Sigmoid colon (tissue), 7 donors: ENCODE results near the gene INSIG1. TPM values are rescaled to one million over a fixed set of nuclear protein-coding genes. Genes with fewer than 3 reads are reported as not detected.

Source experiments
- DNase-seq: peaks from one replicate; pipeline ENCODE4 v3.0.0-alpha.2; 2019
- H3K27ac ChIP-seq, 4 donors: fragments of 200-600 bp; sonication (generic); one replicate each; pipeline ENCODE4 v1.5.1; 2016 to 2019; ENCODE audit warnings: mild to moderate bottlenecking in 1 of 4
- H3K27me3 ChIP-seq, 3 donors: fragments of 200-600 bp; sonication (generic); one replicate each; pipeline ENCODE4 v1.5.1; 2019; ENCODE audit warnings: mild to moderate bottlenecking in 1 of 3
- H3K36me3 ChIP-seq, 4 donors: fragments of 200-600 bp; sonication (generic); one replicate each; pipeline ENCODE4 v1.5.1; 2016 to 2019
- H3K4me1 ChIP-seq, 4 donors: fragments of 200-600 bp; sonication (generic); one replicate each; pipeline ENCODE4 v1.5.1; 2017 to 2019
- H3K4me3 ChIP-seq, 4 donors: fragments of 200-600 bp; sonication (generic); one replicate each; pipeline ENCODE4 v1.5.1; 2017 to 2019; ENCODE audit warnings: mild to moderate bottlenecking in 2 of 4, moderate library complexity in 1 of 4
- H3K9me3 ChIP-seq, 4 donors: fragments of 200-600 bp in 3 of 4; sonication (generic) in 3 of 4; one replicate each; pipeline versions ENCODE4 v1.5.1 to v1.6.1; 2013 to 2019
- EP300 ChIP-seq, 4 donors: sonication (generic); formaldehyde crosslinking; IDR thresholded peaks; one replicate each; pipeline ENCODE4 v1.6.1; 2017; ENCODE audit warnings: antibody characterized with exemption in 4 of 4
- POLR2A ChIP-seq, 2 donors: fragments of 450-650 bp; IDR thresholded peaks; one replicate each; pipeline ENCODE4 v1.6.1; 2016; ENCODE audit warnings: antibody characterized with exemption in 2 of 2, mild to moderate bottlenecking in 2 of 2, moderate library complexity in 2 of 2
- POLR2AphosphoS5 ChIP-seq, 4 donors: sonication (generic); formaldehyde crosslinking; IDR thresholded peaks; one replicate each; pipeline ENCODE4 v1.6.1; 2017; ENCODE audit warnings: antibody characterized with exemption in 4 of 4
- WGBS, 2 donors: extraction: QIAGEN DNeasy Blood & Tissue Kit; methylation state at CpG; one replicate each; pipeline ENCODE4 v1.1.7; 2013; 5-methylcytosine and 5-hydroxymethylcytosine counted together
- intact Hi-C: fragments of 100-400 bp; cut with DNase I; formaldehyde crosslinking; loops from one replicate; pipeline ENCODE4 v1.15.1; 2023
- polyA plus RNA-seq, 3 donors: library from polyadenylated mRNA; stranded (reverse); fragments of 200-250 nt; gene quantifications; one replicate each; pipeline ENCODE4 v1.2.3, GENCODE V29; 2013
- total RNA-seq, 4 donors: library from RNA; depleted of rRNA; stranded (reverse); fragments of >200 nt; gene quantifications; one replicate each; pipeline ENCODE4 v1.1.0, GENCODE V29; 2016
- TF ChIP-seq, protein P1 (sequence below), 4 experiments: fragments of 450-650 bp in 3 of 4; fragments of 200-600 bp in 1 of 4; IDR thresholded peaks; one replicate each; pipeline ENCODE4 v1.5.1; 2016 to 2019; ENCODE audit warnings: antibody characterized with exemption in 4 of 4, mild to moderate bottlenecking in 3 of 4, moderate library complexity in 2 of 4
- donor health status: healthy with polysubstance abuse.
- donor health status: Bipolar disorder and iron deficiency.
- donor health status: healthy.

INSIG1 gene
- total and polyA plus RNA-seq, 7 donors, result 22.2 to 102 (median 39.1) TPM

DNA sequence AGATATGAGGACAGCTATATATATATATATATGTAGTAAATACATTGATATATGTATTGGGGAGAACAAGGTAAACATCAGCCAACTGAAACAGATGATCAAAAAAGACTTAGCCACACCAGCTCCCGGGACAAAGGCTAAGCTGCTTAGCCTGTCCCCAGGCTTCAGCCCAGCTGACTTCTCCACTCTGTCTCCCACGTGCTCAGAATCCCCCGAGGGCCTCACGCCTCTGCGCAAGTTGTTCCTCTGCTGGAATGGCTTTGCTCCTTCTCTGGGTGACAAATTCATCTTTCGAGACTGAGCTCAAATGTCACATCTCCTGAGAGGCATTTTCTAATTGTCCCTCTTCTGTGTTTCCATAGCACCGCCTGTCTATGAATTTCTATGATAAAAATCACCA is 8.6 kb upstream of the INSIG1 start:
- Histone ChIP-seq H3K4me1 (no peaks in the 10 kb centered on the region), H3K27ac (no peak overlapping the region), H3K9me3 (no peaks in the 10 kb centered on the region), H3K36me3 (no peaks in the 10 kb centered on the region), H3K4me3 (no peak overlapping the region), H3K27me3 (peaks cover 0 to 11% (median 0%) of the 10 kb centered on the region in 3 donors)
- intact Hi-C loops, result no loop called here
- no peak for TF ChIP-seq EP300 (IDR thresholded peaks at IDR 0.05)
- TF ChIP-seq POLR2A (IDR thresholded peaks at IDR 0.05), result no peak
- TF ChIP-seq POLR2AphosphoS5 (IDR thresholded peaks at IDR 0.05), result no peak
- TF ChIP-seq, protein P1, sequence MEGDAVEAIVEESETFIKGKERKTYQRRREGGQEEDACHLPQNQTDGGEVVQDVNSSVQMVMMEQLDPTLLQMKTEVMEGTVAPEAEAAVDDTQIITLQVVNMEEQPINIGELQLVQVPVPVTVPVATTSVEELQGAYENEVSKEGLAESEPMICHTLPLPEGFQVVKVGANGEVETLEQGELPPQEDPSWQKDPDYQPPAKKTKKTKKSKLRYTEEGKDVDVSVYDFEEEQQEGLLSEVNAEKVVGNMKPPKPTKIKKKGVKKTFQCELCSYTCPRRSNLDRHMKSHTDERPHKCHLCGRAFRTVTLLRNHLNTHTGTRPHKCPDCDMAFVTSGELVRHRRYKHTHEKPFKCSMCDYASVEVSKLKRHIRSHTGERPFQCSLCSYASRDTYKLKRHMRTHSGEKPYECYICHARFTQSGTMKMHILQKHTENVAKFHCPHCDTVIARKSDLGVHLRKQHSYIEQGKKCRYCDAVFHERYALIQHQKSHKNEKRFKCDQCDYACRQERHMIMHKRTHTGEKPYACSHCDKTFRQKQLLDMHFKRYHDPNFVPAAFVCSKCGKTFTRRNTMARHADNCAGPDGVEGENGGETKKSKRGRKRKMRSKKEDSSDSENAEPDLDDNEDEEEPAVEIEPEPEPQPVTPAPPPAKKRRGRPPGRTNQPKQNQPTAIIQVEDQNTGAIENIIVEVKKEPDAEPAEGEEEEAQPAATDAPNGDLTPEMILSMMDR (IDR thresholded peaks at IDR 0.05), result no peak
- 84% methylated on average over 7 of the region's 7 CpGs for WGBS, 2 donors
- DNase-seq, result no peak

GRCh38 chr7:155289949-155290501 is 7.7 kb upstream of the INSIG1 start:
- H3K9me3 ChIP-seq, result no peaks in the 10 kb centered on the region
- intact Hi-C loops, result loop anchor here (10.0 kb wide), 1 partner anchor 355 kb away; the partner anchor contains the start of gene RBM33
- no peak for TF ChIP-seq EP300 (IDR thresholded peaks at IDR 0.05)
- no peak for TF ChIP-seq POLR2AphosphoS5 (IDR thresholded peaks at IDR 0.05)
- TF ChIP-seq POLR2A (IDR thresholded peaks at IDR 0.05), result no peak
- TF ChIP-seq, protein P1 (IDR thresholded peaks at IDR 0.05), result no peak
- H3K4me3 ChIP-seq, result no peak overlapping the region
- no peak for DNase-seq
- H3K27me3 ChIP-seq, result peaks cover 0 to 8% (median 0%) of the 10 kb centered on the region in 3 donors
- 81 to 91% methylated on average over 11 of the region's 11 CpGs for WGBS, 2 donors
- no peaks in the 10 kb centered on the region for H3K4me1 ChIP-seq
- no peaks in the 10 kb centered on the region for H3K36me3 ChIP-seq
- no peak overlapping the region for H3K27ac ChIP-seq

DNA sequence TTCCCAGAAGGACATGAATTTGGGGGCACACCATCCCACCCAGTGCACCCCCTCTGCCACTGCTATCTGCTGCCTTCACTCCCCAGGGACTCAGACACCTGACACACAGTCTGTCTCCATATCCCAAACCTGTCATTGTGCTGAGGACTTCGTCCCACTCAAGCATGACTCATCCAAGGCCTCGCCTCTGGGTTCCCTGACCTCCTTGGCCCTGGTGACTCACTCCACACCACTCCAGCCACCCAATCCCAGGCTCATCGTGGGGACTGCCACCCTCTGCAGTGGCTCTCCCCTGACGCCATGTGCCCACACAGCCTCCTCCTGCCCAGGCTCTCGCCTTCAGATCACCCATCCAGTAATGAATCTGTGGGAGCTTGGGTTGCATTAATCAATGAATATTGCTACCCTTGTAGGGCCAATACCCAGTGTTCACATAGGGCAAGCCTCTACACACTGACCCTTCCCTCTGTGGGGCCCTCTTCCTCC is 6.6 kb upstream of the INSIG1 start:
- WGBS, 2 donors, result 41 to 66% methylated on average over 5 of the region's 5 CpGs
- intact Hi-C loops, result loop anchor here (10.0 kb wide), 1 partner anchor 354 kb away; the partner anchor contains the start of gene RBM33

GRCh38 chr7:155291729-155292128 is 5.9 kb upstream of the INSIG1 start:
- 84 to 90% methylated on average over 5 of the region's 5 CpGs for WGBS, 2 donors
- no peak for TF ChIP-seq POLR2AphosphoS5 (IDR thresholded peaks at IDR 0.05)
- TF ChIP-seq, protein P1 (IDR thresholded peaks at IDR 0.05), result no peak
- TF ChIP-seq EP300 (IDR thresholded peaks at IDR 0.05), result no peak
- no peaks in the 10 kb centered on the region for H3K9me3 ChIP-seq
- peaks cover 0 to 4% (median 4%) of the 10 kb centered on the region in 4 donors for H3K4me1 ChIP-seq
- H3K27me3 ChIP-seq, result no peaks in the 10 kb centered on the region
- no peak overlapping the region for H3K4me3 ChIP-seq
- H3K36me3 ChIP-seq, result no peaks in the 10 kb centered on the region
- H3K27ac ChIP-seq, result no peak overlapping the region
- intact Hi-C loops, result loop anchor here (10.0 kb wide), 1 partner anchor 353 kb away; the partner anchor contains the start of gene RBM33
- no peak for DNase-seq

More for the DNA sequence above, 6.6 kb upstream of the INSIG1 start:
- Histone ChIP-seq H3K4me1 (no peaks in the 10 kb centered on the region), H3K4me3 (no peak overlapping the region), H3K27me3 (no peaks in the 10 kb centered on the region), H3K36me3 (no peaks in the 10 kb centered on the region), H3K9me3 (no peaks in the 10 kb centered on the region), H3K27ac (no peak overlapping the region)
- no peak for TF ChIP-seq POLR2A (IDR thresholded peaks at IDR 0.05)
- TF ChIP-seq, protein P1 (IDR thresholded peaks at IDR 0.05), result no peak
- no peak for TF ChIP-seq POLR2AphosphoS5 (IDR thresholded peaks at IDR 0.05)
- no peak for TF ChIP-seq EP300 (IDR thresholded peaks at IDR 0.05)
- no peak for DNase-seq
